HCT116 (cell line): ENCODE data around the gene FAM43A. TPM values are rescaled to one million over a fixed set of nuclear protein-coding genes. Genes with fewer than 3 reads are reported as not detected.

ENCODE experiments used
- ATAC-seq: fragments of 200-7000 bp; cut with Tn5 transposase; 2 replicates; pipeline ENCODE4 v1.9.1; 2020; ENCODE audit warnings: mild to moderate bottlenecking, moderate library complexity
- BruUV-seq: library from RNA; stranded (reverse); fragments of 400-500 nt; replicated peaks from 2 replicates; lab custom pipeline; 2021; lab: Mats Ljungman, UMichigan
- CTCF ChIA-PET: fragments of 300-600 bp; sonication (Branson Sonifier 250); formaldehyde crosslinking; loops from one replicate; lab custom pipeline; 2021; ENCODE audit warnings: antibody characterized with exemption; lab: Charles Lee
- POLR2A ChIA-PET: fragments of 300-600, 350-600 bp; sonication (Branson Sonifier 250); formaldehyde crosslinking; loops from one replicate; lab custom pipeline; 2021; ENCODE audit warnings: antibody characterized with exemption; lab: Charles Lee
- RAD21 ChIA-PET, 2 experiments: fragments of 300-600 bp; sonication (Branson Sonifier 250); formaldehyde crosslinking; loops; one replicate each; lab custom pipeline; 2023; ENCODE audit warnings: low total read pairs in 2 of 2; ENCODE audit not compliant: uncharacterized antibody in 2 of 2, unreplicated experiment in 2 of 2, low non-redundant PET in 1 of 2; lab: Charles Lee
- DNase-seq: peaks from one replicate; pipeline ENCODE4 v3.0.0-alpha.2; 2010; ENCODE audit warnings: low read depth, low spot score
- H2AFZ ChIP-seq: fragments of 200-600 bp; shearing (Covaris generic), sonication (generic); 2 replicates; pipeline ENCODE4 v1.6.1; 2017; ENCODE audit warnings: low read depth, mixed run types, mixed read lengths, antibody characterized with exemption, low read length; ENCODE audit not compliant: poor library complexity, severe bottlenecking
- H3K27ac ChIP-seq: 2 replicates; pipeline ENCODE4 v1.5.1; 2012; ENCODE audit warnings: low read depth, low read length
- H3K27me3 ChIP-seq: fragments of 200-600 bp; sonication (generic); 2 replicates; pipeline ENCODE4 v1.6.1; 2016; ENCODE audit warnings: mixed run types, low read length, mixed read lengths; ENCODE audit not compliant: insufficient read depth
- H3K36me3 ChIP-seq, 2 experiments: fragments of 200-500 bp in 1 of 2; fragments of 200-600 bp in 1 of 2; sonication (Bioruptor generic) in 1 of 2; sonication (generic) in 1 of 2; 2 replicates each; pipeline versions ENCODE4 v1.5.1 to v1.6.1; 2014 to 2016; ENCODE audit warnings: low read length in 2 of 2, inconsistent platforms in 1 of 2, mixed read lengths in 1 of 2, mixed run types in 1 of 2; ENCODE audit not compliant: insufficient read depth in 2 of 2, control insufficient read depth in 1 of 2
- H3K4me1 ChIP-seq, 2 experiments: fragments of 200-600 bp in 1 of 2; sonication (generic) in 1 of 2; 2 replicates each; pipeline versions ENCODE4 v1.5.1 to v1.6.1; 2012 to 2017; ENCODE audit warnings: low read length in 2 of 2, inconsistent platforms in 1 of 2, mild to moderate bottlenecking in 1 of 2, mixed read lengths in 1 of 2, mixed run types in 1 of 2, moderate library complexity in 1 of 2; ENCODE audit not compliant: insufficient read depth in 2 of 2, control insufficient read depth in 1 of 2
- H3K4me2 ChIP-seq: fragments of 200-600 bp; sonication (generic); 2 replicates; pipeline ENCODE4 v1.6.1; 2017; ENCODE audit warnings: mixed run types, low read length, mixed read lengths
- H3K4me3 ChIP-seq, 2 experiments: fragments of 200-600 bp in 1 of 2; sonication (generic) in 1 of 2; replicated peaks in 1 of 2; 2 replicates each; pipeline ENCODE4 v1.5.1; 2011 to 2016; ENCODE audit warnings: low read length in 2 of 2, control low read depth in 1 of 2, low read depth in 1 of 2, mild to moderate bottlenecking in 1 of 2, mixed read lengths in 1 of 2, mixed run types in 1 of 2
- H3K79me2 ChIP-seq: fragments of 200-600 bp; sonication (generic); 2 replicates; pipeline ENCODE4 v1.6.1; 2017; ENCODE audit warnings: mild to moderate bottlenecking, mixed run types, low read length, moderate library complexity, mixed read lengths; ENCODE audit not compliant: insufficient read depth
- H3K9ac ChIP-seq: fragments of 200-600 bp; sonication (generic); 2 replicates; pipeline ENCODE4 v1.6.1; 2016; ENCODE audit warnings: low read length, mixed read lengths
- H3K9me2 ChIP-seq: fragments of 200-600 bp; sonication (generic), shearing (Covaris generic); 2 replicates; pipeline ENCODE4 v1.6.1; 2017; ENCODE audit warnings: mixed run types, mild to moderate bottlenecking, moderate library complexity; ENCODE audit not compliant: insufficient read depth
- H3K9me3 ChIP-seq, 2 experiments: fragments of 200-500 bp in 1 of 2; fragments of 200-600 bp in 1 of 2; sonication (Bioruptor generic) in 1 of 2; sonication (generic) in 1 of 2; 2 replicates each; pipeline ENCODE4 v1.6.1; 2014 to 2017; ENCODE audit warnings: low read length in 2 of 2, mixed read lengths in 2 of 2, inconsistent platforms in 1 of 2, low read depth in 1 of 2, mild to moderate bottlenecking in 1 of 2, mixed run types in 1 of 2, moderate library complexity in 1 of 2; ENCODE audit not compliant: control insufficient read depth in 1 of 2, insufficient read depth in 1 of 2
- H4K20me1 ChIP-seq: fragments of 200-600 bp; sonication (generic), shearing (Covaris generic); 2 replicates; pipeline ENCODE4 v1.6.1; 2017; ENCODE audit warnings: mixed run types, mild to moderate bottlenecking, moderate library complexity; ENCODE audit not compliant: insufficient read depth
- CBX3 ChIP-seq: IDR thresholded peaks from 2 replicates; pipeline ENCODE4 v1.6.1; 2012; ENCODE audit warnings: low read depth
- EGR1 ChIP-seq: IDR thresholded peaks from 2 replicates; pipeline ENCODE4 v1.6.1; 2012; ENCODE audit warnings: low read depth
- EZH2 ChIP-seq: fragments of 200-600 bp; sonication (generic); IDR thresholded peaks from 2 replicates; pipeline ENCODE4 v1.6.1; 2017; ENCODE audit warnings: antibody characterized with exemption, mixed run types
- EZH2phosphoT487 ChIP-seq: fragments of 200-600 bp; IDR thresholded peaks from 2 replicates; pipeline ENCODE4 v1.6.1; 2018; ENCODE audit warnings: antibody characterized with exemption, borderline replicate concordance
- FOSL1 ChIP-seq: IDR thresholded peaks from 2 replicates; pipeline ENCODE4 v1.6.1; 2012; ENCODE audit warnings: low read depth
- JUND ChIP-seq: IDR thresholded peaks from 2 replicates; pipeline ENCODE4 v1.6.1; 2012
- REST ChIP-seq: IDR thresholded peaks from 2 replicates; pipeline ENCODE4 v1.6.1; 2012; ENCODE audit warnings: low read depth
- SIN3A ChIP-seq: IDR thresholded peaks from 2 replicates; pipeline ENCODE4 v1.6.1; 2012; ENCODE audit warnings: low read depth
- SP1 ChIP-seq: IDR thresholded peaks from 2 replicates; pipeline ENCODE4 v1.6.1; 2012; ENCODE audit warnings: low read depth
- TCF7L2 ChIP-seq: IDR thresholded peaks from 2 replicates; pipeline ENCODE4 v1.7.0; 2011; ENCODE audit warnings: borderline replicate concordance, inconsistent platforms; ENCODE audit not compliant: insufficient read depth, insufficient read length; ENCODE audit errors: extremely low read depth
- YY1 ChIP-seq: IDR thresholded peaks from 2 replicates; pipeline ENCODE4 v1.6.1; 2011; ENCODE audit warnings: low read length, low read depth, moderate library complexity, mild to moderate bottlenecking; ENCODE audit not compliant: insufficient replicate concordance; ENCODE audit errors: extremely low read depth
- ZNF274 ChIP-seq: fragments of 200-500 bp; sonication (Bioruptor generic); IDR thresholded peaks from 2 replicates; pipeline ENCODE4 v1.6.1; 2014; ENCODE audit warnings: mild to moderate bottlenecking, low read depth, low read length, inconsistent platforms
- intact Hi-C: fragments of 100-400 bp; cut with micrococcal nuclease; formaldehyde crosslinking; loops from 2 replicates; pipeline ENCODE4 v1.10.0; 2022
- total RNA-seq: library from RNA; stranded (reverse); gene quantifications from one replicate; pipeline ENCODE4 v1.2.1, GENCODE V29; 2021; ENCODE audit not compliant: unreplicated experiment
- TF ChIP-seq, protein P1 (sequence below), 3 experiments: fragments of 200-600 bp in 1 of 3; sonication (generic) in 1 of 3; IDR thresholded peaks in 2 of 3; conservative IDR thresholded peaks in 1 of 3; 2 replicates each; pipeline ENCODE4 v1.5.1; 2012 to 2017; ENCODE audit warnings: low read depth in 2 of 3, low read length in 2 of 3, antibody characterized with exemption in 1 of 3, borderline replicate concordance in 1 of 3, control low read depth in 1 of 3, mild to moderate bottlenecking in 1 of 3, mixed read lengths in 1 of 3, mixed run types in 1 of 3, moderate library complexity in 1 of 3; ENCODE audit not compliant: insufficient read depth in 1 of 3
- TF ChIP-seq, protein P2 (sequence below): IDR thresholded peaks from 2 replicates; pipeline ENCODE4 v1.6.1; 2011; ENCODE audit warnings: mild to moderate bottlenecking, low read length, moderate library complexity; ENCODE audit not compliant: insufficient replicate concordance; ENCODE audit errors: extremely low read depth
- TF ChIP-seq, protein P3 (sequence below): IDR thresholded peaks from 2 replicates; pipeline ENCODE4 v1.6.1; 2012

FAM43A gene
- total RNA-seq, 1 experiment from 2014 or later = 6.8 TPM

DNA sequence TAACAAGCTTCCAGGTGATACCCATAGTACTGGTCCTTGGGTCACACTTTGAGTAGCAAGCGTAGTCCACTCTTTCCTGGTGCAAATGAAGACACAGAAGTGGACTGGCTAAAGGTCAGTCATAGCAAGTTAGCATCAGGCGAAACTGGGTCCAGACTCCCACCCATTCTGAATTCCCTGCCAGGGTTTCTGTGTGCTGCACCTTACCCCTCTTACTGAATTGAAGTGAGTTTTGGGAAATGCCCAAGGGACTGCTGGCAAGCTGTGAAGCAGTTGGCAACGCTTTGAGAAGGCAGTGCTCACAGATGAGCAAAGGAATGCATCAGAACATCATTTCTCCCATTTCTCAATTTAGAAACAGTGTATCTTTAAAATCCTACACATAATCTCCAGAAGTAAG, 11.9 kb upstream of the FAM43A start:
- TF ChIP-seq, protein P1, sequence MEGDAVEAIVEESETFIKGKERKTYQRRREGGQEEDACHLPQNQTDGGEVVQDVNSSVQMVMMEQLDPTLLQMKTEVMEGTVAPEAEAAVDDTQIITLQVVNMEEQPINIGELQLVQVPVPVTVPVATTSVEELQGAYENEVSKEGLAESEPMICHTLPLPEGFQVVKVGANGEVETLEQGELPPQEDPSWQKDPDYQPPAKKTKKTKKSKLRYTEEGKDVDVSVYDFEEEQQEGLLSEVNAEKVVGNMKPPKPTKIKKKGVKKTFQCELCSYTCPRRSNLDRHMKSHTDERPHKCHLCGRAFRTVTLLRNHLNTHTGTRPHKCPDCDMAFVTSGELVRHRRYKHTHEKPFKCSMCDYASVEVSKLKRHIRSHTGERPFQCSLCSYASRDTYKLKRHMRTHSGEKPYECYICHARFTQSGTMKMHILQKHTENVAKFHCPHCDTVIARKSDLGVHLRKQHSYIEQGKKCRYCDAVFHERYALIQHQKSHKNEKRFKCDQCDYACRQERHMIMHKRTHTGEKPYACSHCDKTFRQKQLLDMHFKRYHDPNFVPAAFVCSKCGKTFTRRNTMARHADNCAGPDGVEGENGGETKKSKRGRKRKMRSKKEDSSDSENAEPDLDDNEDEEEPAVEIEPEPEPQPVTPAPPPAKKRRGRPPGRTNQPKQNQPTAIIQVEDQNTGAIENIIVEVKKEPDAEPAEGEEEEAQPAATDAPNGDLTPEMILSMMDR (IDR thresholded peaks at IDR 0.05 in 2 of 3, conservative IDR thresholded peaks at IDR 0.05 in 1 of 3; ENCODE audit: borderline replicate concordance in 1 of 3, insufficient read depth in 1 of 3, low read depth in 2 of 3, low read length in 2 of 3) = no peak
- TF ChIP-seq SIN3A (no peak), ZNF274 (no peak), FOSL1 (no peak), REST (no peak), JUND (no peak), EGR1 (no peak), EZH2phosphoT487 (no peak), YY1 (no peak), SP1 (no peak), EZH2 (no peak), CBX3 (no peak), TCF7L2 (no peak)
- TF ChIP-seq, protein P2, sequence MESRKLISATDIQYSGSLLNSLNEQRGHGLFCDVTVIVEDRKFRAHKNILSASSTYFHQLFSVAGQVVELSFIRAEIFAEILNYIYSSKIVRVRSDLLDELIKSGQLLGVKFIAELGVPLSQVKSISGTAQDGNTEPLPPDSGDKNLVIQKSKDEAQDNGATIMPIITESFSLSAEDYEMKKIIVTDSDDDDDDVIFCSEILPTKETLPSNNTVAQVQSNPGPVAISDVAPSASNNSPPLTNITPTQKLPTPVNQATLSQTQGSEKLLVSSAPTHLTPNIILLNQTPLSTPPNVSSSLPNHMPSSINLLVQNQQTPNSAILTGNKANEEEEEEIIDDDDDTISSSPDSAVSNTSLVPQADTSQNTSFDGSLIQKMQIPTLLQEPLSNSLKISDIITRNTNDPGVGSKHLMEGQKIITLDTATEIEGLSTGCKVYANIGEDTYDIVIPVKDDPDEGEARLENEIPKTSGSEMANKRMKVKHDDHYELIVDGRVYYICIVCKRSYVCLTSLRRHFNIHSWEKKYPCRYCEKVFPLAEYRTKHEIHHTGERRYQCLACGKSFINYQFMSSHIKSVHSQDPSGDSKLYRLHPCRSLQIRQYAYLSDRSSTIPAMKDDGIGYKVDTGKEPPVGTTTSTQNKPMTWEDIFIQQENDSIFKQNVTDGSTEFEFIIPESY = no peak
- TF ChIP-seq, protein P3, sequence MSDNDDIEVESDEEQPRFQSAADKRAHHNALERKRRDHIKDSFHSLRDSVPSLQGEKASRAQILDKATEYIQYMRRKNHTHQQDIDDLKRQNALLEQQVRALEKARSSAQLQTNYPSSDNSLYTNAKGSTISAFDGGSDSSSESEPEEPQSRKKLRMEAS = no peak
- Histone ChIP-seq H3K4me2 (no peak overlapping the region), H3K9me2 (no peaks in the 10 kb centered on the region), H3K27me3 (no peaks in the 10 kb centered on the region; the same call in 1 of the 2 replicates), H2AFZ (no peak overlapping the region), H3K27ac (no peak overlapping the region), H4K20me1 (peaks cover 12% of the 10 kb centered on the region; the same call in 1 of the 2 replicates), H3K36me3 (peaks cover 5 to 6% of the 10 kb centered on the region in 2 experiments; a peak in 3 of 4 replicates), H3K4me3 (no peak overlapping the region), H3K4me1 (peaks cover 7 to 19% of the 10 kb centered on the region in 2 experiments; a peak in 3 of 4 replicates), H3K9me3 (no peaks in the 10 kb centered on the region), H3K79me2 (peaks cover 33% of the 10 kb centered on the region), H3K9ac (no peak overlapping the region)
- BruUV-seq = no TSS peak
- RAD21 ChIA-PET = no interaction called here
- DNase-seq = no peak
- CTCF ChIA-PET = interaction anchor here (4.9 kb wide), 1 partner anchor 9 kb away, joined by 62 read pairs; no protein-coding TSS in a partner anchor
- intact Hi-C loops = loop anchor here (5.0 kb wide), 1 partner anchor 341 kb away; no protein-coding TSS in a partner anchor
- ATAC-seq = no peak
- POLR2A ChIA-PET = interaction anchor here (1.0 kb wide), 1 partner anchor 12 kb away, joined by 3 read pairs; no protein-coding TSS in a partner anchor
